ENCODE data around the gene MEIKIN.

The MEIKIN gene

DNA sequence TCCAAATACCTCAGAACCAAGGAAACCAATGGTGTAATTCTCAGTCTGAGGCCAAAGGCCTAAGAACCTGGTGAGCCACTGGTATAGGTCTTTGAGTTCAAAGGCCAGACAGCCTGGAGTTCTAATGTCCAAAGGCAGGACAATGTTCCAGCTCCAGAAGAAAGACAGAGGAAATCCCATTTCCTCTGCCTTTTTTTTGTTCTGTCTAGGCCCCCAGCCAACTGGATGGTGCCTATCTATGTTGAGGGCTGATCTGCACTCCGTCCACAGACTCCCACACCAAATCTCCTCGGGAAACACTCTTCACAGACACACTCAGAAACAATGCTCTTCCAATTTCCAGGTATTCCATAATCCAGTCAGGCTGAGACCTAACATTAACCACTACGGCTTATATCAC, 178.8 kb downstream of the MEIKIN start:
- DNase-seq, result no peak

GRCh38 chr5:131765261-131765660, 180.2 kb downstream of the MEIKIN start:
- DNase-seq, result no peak

DNA sequence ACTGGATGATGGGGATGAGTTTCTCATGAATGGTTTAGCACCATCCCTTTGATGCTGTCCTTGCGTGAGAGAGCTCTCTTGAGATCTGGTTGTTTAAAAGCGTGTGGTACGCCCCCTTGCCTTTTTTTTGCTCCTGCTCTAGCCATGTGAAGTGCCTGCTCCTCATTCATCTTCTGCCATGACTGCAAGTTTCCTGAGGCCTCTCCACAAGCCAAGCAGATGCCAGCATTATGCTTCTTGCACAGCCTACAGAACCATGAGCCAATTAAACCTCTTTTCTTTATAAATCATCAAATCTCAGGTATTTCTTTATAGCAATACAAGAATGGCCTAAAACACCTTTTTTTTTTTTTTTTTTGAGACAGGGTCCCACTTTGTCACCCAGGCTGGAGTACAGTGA, 181.5 kb downstream of the MEIKIN start:
- no peak for DNase-seq

GRCh38 chr5:131760793-131761192, 184.7 kb downstream of the MEIKIN start:
- no peak for DNase-seq

GRCh38 chr5:131759704-131760103, 185.8 kb downstream of the MEIKIN start:
- no peak for DNase-seq

DNA sequence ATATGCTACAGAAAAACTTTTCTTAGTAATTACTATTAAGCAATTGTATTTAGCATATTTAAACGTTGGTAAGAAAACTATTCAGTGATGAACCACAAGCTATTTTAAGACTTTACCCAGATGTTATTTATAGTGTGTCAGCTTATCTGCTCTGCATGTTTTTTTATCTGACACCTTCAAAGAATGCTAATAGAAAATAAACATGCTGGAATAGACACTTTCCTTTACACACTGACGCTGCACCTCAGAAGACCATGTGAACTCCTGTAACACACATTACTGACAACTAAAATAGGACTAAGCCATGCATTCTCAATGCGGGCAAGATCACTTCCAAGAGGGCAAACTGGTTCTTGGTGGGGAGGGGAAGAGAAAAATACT, 187.0 kb downstream of the MEIKIN start:
- no peak for DNase-seq

GRCh38 chr5:131757830-131758519, 187.5 kb downstream of the MEIKIN start:
- no peak for DNase-seq

Measured in cerebellar nuclear complex (tissue), 1 donor.